Measurements from ENCODE around the gene ACOXL. TPM values are rescaled to one million over a fixed set of nuclear protein-coding genes. Genes with fewer than 3 reads are reported as not detected.

The ACOXL gene
- polyA plus RNA-seq, 3 donors: 0.35 TPM; not detected in 2

DNA sequence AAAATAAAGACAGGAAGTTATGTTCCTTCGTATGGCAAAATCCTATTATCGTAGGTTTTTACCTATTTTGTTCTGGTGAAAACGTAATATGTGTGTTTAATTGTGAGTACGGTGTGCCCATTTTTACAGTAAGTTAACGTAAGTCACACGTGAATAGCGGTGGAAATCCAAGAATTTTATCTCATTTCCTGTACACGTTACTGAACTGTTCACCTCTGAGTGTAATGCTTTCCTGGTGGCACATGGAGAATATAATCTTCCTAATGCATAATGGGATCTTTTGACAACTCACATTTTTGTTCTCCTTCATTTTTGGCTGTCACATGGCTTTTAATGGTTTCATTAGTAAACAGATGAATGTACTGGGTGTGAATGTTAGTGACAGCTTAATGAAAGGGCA is 416.6 kb downstream of the ACOXL start:
- peaks cover 98% of the 10 kb centered on the region for H4K20me1 ChIP-seq (ENCODE audit: insufficient read depth, low read length)
- peaks cover 0 to 12% of the 10 kb centered on the region in 2 donors for H3K4me1 ChIP-seq (ENCODE audit: control insufficient read depth in 1 of 2, insufficient read depth in 2 of 2, low read length in 2 of 2)
- H2AFZ ChIP-seq (ENCODE audit: insufficient read depth, low read depth, low read length, poor library complexity, severe bottlenecking): no peak overlapping the region
- peak overlapping the region in 1 of 2 donors; percentile 50 for H3K27ac ChIP-seq (ENCODE audit: low read depth in 1 of 2, low read length in 2 of 2)
- H3K79me2 ChIP-seq (ENCODE audit: insufficient read depth, low read length): peaks cover 26% of the 10 kb centered on the region
- H3K4me1 Mint-ChIP-seq: peaks cover 18% of the 10 kb centered on the region
- intact Hi-C loops (cut with micrococcal nuclease): no loop called here
- H3K4me3 ChIP-seq (replicated peaks in 1 of 3; ENCODE audit: low read depth in 2 of 3, low read length in 3 of 3): no peak overlapping the region
- H3K9ac ChIP-seq (ENCODE audit: insufficient read depth, low read length, poor library complexity, severe bottlenecking): no peak overlapping the region
- peaks cover 0 to 3% (median 0%) of the 10 kb centered on the region in 3 donors for H3K27me3 Mint-ChIP-seq (ENCODE audit: low read depth in 3 of 3)
- H3K9me3 ChIP-seq (replicated peaks in 1 of 2; ENCODE audit: control insufficient read depth in 1 of 2, insufficient read depth in 1 of 2, low read length in 2 of 2): no peaks in the 10 kb centered on the region
- 57% methylated on average over 3 of the region's 8 CpGs for WGBS (ENCODE audit: insufficient coverage)
- DNase-seq: no peak
- H3K36me3 Mint-ChIP-seq: peaks cover 72 to 74% of the 10 kb centered on the region in 2 donors
- H3K27me3 ChIP-seq (ENCODE audit: control insufficient read depth in 2 of 2, insufficient read depth in 2 of 2, low read length in 2 of 2): no peaks in the 10 kb centered on the region
- H3K4me3 Mint-ChIP-seq: no peak overlapping the region
- peaks cover 0 to 2% (median 0%) of the 10 kb centered on the region in 7 donors for H3K9me3 Mint-ChIP-seq
- H3K4me2 ChIP-seq (replicated peaks; ENCODE audit: extremely low read depth, low read length, poor library complexity, severe bottlenecking): peak overlapping the region; percentile 29
- TF ChIP-seq, protein P1, sequence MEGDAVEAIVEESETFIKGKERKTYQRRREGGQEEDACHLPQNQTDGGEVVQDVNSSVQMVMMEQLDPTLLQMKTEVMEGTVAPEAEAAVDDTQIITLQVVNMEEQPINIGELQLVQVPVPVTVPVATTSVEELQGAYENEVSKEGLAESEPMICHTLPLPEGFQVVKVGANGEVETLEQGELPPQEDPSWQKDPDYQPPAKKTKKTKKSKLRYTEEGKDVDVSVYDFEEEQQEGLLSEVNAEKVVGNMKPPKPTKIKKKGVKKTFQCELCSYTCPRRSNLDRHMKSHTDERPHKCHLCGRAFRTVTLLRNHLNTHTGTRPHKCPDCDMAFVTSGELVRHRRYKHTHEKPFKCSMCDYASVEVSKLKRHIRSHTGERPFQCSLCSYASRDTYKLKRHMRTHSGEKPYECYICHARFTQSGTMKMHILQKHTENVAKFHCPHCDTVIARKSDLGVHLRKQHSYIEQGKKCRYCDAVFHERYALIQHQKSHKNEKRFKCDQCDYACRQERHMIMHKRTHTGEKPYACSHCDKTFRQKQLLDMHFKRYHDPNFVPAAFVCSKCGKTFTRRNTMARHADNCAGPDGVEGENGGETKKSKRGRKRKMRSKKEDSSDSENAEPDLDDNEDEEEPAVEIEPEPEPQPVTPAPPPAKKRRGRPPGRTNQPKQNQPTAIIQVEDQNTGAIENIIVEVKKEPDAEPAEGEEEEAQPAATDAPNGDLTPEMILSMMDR (IDR thresholded peaks at IDR 0.05): no peak
- peaks cover 38 to 84% of the 10 kb centered on the region in 2 donors for H3K36me3 ChIP-seq (replicated peaks in 1 of 2; ENCODE audit: control insufficient read depth in 1 of 2, insufficient read depth in 2 of 2, low read length in 2 of 2)
- H3K27ac Mint-ChIP-seq: peak overlapping the region in 2 of 7 donors; percentile 22 to 58

GRCh38 chr2:111149882-111150455 is 417.6 kb downstream of the ACOXL start:
- Histone ChIP-seq H3K27ac (ENCODE audit: low read depth in 1 of 2, low read length in 2 of 2) (no peak overlapping the region), H3K27me3 (ENCODE audit: control insufficient read depth in 2 of 2, insufficient read depth in 2 of 2, low read length in 2 of 2) (no peaks in the 10 kb centered on the region), H2AFZ (ENCODE audit: insufficient read depth, low read depth, low read length, poor library complexity, severe bottlenecking) (no peak overlapping the region), H3K79me2 (ENCODE audit: insufficient read depth, low read length) (peaks cover 26% of the 10 kb centered on the region), H3K36me3 (replicated peaks in 1 of 2; ENCODE audit: control insufficient read depth in 1 of 2, insufficient read depth in 2 of 2, low read length in 2 of 2) (peaks cover 43 to 84% of the 10 kb centered on the region in 2 donors), H3K4me2 (replicated peaks; ENCODE audit: extremely low read depth, low read length, poor library complexity, severe bottlenecking) (no peak overlapping the region), H4K20me1 (ENCODE audit: insufficient read depth, low read length) (peaks cover 97% of the 10 kb centered on the region), H3K4me3 (replicated peaks in 1 of 3; ENCODE audit: low read depth in 2 of 3, low read length in 3 of 3) (no peak overlapping the region), H3K9me3 (replicated peaks in 1 of 2; ENCODE audit: control insufficient read depth in 1 of 2, insufficient read depth in 1 of 2, low read length in 2 of 2) (no peaks in the 10 kb centered on the region), H3K4me1 (ENCODE audit: control insufficient read depth in 1 of 2, insufficient read depth in 2 of 2, low read length in 2 of 2) (peaks cover 0 to 12% of the 10 kb centered on the region in 2 donors), H3K9ac (ENCODE audit: insufficient read depth, low read length, poor library complexity, severe bottlenecking) (no peak overlapping the region)
- Mint-ChIP-seq H3K36me3 (peaks cover 74% of the 10 kb centered on the region in 2 donors), H3K4me1 (peaks cover 18% of the 10 kb centered on the region), H3K9me3 (peaks cover 0 to 2% (median 0%) of the 10 kb centered on the region in 7 donors), H3K27me3 (ENCODE audit: low read depth in 3 of 3) (peaks cover 0 to 3% (median 0%) of the 10 kb centered on the region in 3 donors), H3K4me3 (no peak overlapping the region), H3K27ac (peak overlapping the region in 1 of 7 donors; percentile 70)
- TF ChIP-seq, protein P1 (IDR thresholded peaks at IDR 0.05): no peak
- intact Hi-C loops (cut with micrococcal nuclease): no loop called here
- WGBS (ENCODE audit: insufficient coverage): 100% methylated on average over 1 of the region's 7 CpGs
- no peak for DNase-seq
